Head of caudate nucleus (tissue), 42 donors: ENCODE data around the gene FBXO41.
A peak's percentile ranks its signal among the peaks of the same experiment; 100 is the strongest.

Experiments
- DNase-seq, 42 donors: peaks; one replicate each; pipeline versions ENCODE4 v3.0.0 to v3.0.0-alpha.2; 2020 to 2021; ENCODE audit warnings: mixed read lengths in 7 of 42
- intact Hi-C: fragments of 100-400 bp; cut with DNase I; formaldehyde crosslinking; loops from one replicate; pipeline ENCODE4 v1.15.0; 2022

Gene FBXO41

DNA sequence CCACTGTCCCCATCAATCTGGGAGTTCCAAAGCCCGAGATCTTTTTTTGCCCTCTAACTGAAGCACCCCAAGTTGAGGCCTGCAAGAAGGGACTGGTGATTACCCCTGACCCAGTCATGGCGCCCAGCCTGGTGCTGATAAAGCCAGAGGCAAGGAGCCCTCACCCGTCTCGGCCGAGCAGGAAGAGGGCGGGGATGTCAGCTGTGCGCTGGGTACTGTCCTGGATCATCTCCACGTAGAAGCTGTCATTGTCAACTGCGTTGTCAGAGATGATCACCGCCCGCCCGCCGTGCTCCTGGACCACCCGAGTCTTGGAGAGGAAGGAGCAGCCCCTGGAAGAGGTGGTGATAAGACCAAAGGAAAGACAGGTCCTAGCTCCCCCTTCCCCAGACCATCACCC lies 55.6 kb downstream of the FBXO41 start:
- DNase-seq, result no peak
- intact Hi-C loops, result no loop called here

DNA sequence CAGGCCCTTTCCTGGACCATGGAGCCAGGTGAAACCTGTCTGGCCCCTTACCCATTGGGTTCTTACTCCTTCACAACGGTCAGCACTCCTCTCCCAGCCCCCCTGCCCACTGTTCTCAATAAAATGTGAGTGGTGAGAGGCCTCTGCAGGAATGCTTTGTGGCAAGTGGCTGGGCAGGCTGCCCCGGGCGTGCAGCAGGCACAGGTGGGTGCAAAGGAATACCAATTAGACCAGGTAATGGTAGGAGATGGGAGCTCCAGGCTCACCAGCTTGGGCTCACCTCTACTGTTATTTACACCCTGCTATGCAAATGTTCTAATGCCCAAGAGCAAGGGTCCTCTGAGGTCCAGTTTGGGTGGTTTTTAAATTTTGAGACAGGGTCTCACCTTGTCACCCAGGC lies 57.2 kb downstream of the FBXO41 start:
- no peak for DNase-seq
- intact Hi-C loops, result no loop called here

DNA sequence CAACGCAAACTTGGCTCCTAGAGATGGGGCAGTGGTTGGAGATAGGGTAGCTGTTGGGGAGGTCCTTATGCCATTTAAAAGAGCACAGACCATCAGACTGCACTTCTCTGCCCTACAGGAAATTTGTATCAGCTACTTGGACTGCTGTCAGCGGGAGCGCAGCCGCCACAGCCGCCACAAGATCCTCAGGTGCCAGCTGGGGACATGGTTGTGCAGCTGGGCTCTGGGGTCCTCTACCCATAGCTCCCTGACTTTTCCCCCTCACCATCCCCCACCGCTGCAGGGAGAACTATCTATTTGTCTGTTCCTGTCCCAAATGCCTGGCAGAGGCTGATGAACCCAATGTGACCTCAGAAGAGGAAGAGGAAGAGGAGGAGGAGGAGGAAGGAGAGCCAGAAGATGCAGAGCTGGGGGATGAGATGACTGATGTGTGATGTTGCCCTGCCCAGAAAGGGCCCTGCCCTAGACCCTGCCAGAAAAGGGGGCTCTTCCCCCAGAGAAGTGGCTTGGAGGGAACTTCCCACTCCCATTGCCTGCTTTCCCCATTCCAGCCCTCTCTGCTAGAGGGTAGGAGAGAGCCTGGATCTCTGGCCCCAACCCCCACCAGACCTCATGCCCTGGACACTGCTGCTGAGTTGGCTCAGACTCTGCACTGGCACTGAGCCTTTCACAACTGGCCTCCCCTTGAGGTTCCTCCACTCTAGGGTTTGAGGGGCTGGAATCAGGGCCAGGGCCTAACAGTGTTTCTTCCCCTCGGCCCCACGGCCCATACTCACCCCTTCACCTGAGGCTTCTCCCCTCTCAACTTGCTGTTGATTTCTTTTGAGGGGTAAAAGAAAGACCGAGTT lies 58.5 kb downstream of the FBXO41 start:
- intact Hi-C loops, result no loop called here
- no peak for DNase-seq

DNA sequence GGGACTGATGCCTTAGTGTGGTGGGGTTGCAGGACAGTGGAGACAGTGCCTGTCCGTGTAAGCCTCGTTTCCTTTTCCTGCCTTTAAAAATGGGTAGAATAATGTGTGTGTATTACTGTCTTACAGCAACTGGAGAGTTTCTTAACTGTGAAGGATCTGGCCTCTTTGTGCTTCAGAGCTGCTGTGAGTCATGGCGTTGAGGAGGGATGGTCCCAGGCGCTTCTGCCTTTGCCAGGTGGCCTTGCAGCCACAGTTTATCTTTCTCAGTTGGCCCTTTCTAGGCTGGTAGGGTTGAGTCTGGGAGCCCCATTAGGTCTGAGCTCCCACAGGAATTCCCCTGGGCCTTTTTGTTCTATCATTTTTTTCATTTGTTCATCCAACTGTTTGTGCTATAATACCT lies 60.5 kb downstream of the FBXO41 start:
- intact Hi-C loops, result no loop called here
- DNase-seq, result no peak

DNA sequence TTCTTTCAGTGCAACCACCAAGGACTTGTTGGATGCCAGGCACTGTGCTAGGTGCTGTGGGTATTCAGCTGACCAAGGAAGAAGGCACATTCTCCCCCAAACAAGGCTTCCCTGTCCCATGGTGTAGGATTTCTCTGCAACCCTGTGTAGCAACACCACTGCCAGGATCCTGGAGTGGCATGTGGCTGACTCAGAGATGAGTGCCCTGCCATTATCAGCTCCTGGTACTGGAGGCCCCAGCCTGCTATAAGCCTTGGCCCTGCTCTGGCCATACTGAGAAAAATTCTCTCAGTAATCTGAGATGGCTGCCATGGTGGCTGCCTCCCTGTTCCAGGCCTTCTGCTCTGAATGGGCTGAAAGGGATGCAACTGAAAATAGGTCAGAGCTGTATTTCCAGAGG lies 66.0 kb downstream of the FBXO41 start:
- no peak for DNase-seq
- intact Hi-C loops, result no loop called here

DNA sequence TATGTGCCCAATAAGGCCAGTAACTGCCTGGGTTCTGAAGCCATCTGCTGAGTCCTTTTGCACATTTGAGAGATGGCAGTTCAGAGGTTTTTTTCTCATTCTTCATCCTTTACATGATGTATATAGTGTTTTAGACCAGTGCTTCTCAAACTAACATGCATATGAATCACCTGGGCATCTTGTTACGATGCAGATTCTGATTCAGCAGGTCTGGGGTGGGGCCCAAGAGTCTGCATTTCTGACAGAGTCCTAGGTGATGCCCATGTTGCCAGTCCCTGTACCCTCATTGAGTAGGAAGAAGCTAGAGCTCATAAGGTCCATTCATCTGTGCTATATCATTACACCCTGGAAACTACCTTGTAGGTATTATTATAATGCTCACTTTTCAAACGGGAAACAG lies 66.5 kb downstream of the FBXO41 start:
- no peak for DNase-seq

DNA sequence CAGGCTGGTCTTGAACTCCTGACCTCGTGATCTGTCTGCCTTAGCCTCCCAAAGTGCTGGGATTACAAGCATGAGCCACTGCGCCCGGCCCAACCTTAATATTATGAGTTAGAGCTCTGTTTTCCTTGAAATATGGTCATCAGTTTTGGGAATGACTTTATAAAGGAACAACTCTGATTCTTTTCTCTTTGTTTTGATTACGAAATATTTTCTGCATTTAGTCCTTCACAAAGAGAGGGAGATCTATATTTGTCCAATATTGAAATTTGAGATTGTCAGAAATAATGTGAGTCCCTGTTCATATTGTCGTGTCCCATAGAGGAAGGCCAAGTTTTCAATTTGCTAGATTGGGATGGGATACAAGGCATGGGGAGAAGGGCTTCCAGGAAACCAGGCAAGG lies 67.1 kb downstream of the FBXO41 start:
- DNase-seq, result no peak
- intact Hi-C loops, result no loop called here

More for the DNA sequence above, 66.5 kb downstream of the FBXO41 start:
- intact Hi-C loops, result no loop called here

DNA sequence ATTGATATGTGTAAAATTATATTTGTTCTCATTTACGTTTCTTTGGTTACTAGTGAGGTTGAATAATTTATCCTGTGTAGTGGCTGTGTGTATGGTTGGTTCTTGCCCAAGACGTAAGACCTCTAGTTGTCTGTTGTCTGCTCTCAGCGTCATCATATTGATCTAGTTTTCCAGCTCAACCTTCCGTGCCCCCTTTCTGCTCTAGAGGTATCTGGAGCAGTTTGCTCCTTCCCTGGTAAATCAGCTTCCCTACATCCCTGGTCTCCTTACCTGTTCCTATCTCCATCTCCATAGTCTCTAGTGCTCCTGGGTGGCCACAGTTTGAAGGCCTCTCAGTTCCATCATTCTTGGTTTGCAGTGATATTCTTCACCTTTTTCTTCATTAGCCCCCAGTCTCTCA lies 69.0 kb downstream of the FBXO41 start:
- intact Hi-C loops, result no loop called here
- no peak for DNase-seq

DNA sequence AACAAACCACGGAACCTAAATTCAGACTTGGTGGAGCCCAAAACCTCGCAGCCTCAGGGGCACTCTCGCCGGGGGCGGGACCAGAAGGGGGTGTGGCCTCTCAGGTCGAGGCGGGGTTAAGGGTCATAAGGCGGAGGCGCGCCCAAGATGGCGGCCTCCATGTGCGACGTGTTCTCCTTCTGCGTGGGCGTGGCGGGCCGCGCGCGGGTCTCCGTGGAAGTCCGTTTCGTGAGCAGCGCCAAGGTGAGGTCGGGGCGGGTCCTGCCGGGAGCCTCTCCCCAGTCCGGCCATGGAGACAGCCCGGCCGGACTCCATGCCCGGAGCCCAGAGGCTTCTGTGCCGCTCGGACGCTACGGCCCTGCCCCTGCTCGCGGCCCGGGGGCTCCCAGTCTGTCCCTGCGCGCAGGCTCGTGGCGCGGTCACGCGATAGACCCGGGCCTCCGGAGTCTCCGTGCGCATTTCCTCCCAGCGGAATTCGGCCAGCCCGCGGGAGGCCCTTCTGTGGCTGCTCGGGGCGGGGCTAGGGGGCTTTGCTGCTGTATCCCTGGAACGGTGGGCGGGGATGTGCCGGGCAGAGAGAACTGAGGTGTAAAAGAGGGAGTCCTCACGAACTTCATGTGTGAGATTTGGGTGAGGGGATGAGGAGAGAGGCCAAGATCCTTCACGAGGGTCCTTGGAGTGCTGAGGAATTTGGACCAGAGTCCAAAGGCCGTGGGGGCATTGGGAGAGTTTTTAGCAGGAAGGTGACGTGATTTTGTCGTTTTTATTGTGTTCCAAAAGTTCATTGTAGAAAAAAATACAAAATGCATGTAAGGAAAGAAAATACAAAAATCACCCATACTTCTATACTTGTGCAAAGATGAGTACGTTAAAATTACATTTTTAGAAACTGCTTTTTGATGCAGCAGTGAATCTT lies 69.9 kb downstream of the FBXO41 start, which contains the start of gene SMYD5:
SMYD5 (plus strand) TSS at position 126 of the 916 bp plus-strand sequence; CDS start at position 148, 22 bp downstream.
- DNase-seq, result peak; percentile 73 to 93 (median 86)
- intact Hi-C loops, result no loop called here

DNA sequence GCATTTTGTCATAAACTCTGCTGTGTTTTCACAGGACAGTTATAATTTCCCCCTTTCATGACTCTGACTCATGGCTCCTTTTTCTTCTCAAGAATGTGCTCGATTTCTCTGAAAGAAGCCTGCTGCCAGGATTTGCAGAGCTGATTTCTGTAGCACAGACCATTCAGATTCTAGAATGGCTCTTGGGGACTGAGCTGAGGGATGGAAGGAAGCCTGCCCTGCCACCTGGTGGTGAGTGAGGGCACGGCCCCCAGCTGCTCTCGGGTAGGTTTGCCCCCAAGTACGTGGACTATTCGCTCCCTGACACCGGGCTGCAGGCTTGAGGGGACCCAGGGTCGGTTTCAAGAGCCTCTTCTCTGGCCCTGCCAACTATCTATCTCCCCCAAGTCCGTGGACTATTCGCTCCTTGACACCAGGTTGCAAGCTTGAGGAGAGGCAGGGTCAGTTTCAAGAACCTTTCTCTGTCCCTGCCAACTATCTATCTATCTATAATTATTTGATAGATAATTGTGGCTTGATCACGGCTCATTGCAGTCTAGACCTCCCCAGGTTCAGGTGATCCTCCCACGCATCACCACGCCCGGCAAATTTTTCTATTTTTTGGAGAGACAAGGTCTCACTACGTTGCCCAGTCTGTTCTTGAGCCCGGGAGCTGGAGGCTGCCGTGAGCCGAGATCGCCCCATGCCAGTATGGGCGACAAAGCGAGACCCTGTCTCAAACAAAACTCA lies 71.7 kb downstream of the FBXO41 start:
- intact Hi-C loops, result no loop called here
- peak; percentile 43 to 89 (median 74) for DNase-seq

DNA sequence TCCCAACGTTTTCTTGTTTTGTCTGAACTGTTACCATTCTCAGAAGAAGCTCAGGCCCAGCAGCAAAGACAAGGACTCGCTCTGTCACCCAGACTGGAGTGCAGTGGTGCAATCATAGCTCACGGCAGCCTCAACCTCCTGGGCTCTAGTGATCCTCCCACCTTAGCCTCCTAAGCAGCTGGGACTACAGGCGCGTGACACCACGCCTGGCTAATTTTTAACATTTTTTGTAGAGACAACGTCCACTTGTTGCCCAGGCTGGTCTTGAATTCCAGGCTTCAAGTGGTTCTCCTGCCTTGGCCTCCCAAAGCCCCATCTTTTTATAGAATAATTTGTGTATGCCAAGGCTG lies 72.2 kb downstream of the FBXO41 start:
- no peak for DNase-seq
- intact Hi-C loops, result no loop called here

DNA sequence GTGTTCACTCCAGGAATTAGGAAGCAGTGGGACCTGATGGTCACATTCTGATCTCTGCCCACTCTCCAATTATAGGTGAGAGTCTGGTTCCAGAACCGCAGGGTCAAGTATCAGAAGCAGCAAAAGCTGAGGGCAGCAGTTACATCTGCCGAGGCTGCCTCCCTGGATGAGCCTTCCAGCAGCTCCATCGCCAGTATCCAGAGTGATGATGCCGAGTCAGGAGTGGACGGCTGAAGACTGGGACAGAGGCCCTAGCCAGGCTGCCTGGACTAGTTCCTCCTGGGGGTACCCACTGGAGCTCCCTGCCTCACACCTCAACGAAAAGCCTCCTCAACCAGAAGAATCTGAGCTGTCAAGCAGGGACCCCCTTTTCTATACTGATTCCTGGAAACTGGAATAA lies 73.6 kb downstream of the FBXO41 start:
- intact Hi-C loops, result no loop called here
- DNase-seq, result no peak

DNA sequence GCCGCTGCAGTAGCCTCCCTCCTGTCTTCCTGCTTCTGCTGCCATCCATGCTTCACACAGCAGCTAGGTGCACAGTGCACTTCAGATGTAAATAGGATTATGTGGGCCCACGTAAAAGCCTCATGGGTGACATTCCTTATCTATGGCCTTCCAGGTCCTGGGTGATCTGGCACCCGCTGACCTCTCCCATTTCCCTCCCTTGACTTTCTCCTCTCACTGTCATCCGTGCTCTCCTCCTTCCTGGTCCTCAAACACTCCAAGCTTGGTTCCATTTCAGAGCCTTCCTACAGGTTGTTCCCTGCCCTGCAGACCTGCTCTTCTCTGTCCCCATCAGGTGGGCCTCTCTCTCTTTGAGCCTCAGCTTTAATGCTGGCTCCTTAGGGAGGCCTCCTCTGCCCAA lies 74.3 kb downstream of the FBXO41 start:
- intact Hi-C loops, result no loop called here
- no peak for DNase-seq

DNA sequence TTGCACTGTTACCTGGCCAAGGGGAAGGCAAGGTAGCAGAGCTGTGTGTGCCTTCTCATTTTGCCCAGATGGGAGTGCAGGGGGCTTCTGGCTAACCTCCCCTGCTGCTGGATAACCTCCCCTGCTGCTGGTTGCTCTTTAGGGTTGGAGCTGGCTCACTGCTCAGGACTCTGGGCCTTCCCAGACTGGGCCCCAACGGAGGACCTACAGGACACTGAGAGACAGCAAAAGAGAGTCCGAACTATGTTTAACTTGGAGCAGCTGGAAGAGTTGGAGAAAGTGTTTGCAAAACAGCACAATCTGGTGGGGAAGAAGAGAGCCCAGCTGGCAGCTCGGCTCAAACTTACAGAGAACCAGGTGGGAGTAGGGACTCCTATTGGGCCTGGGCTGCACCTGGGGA lies 76.0 kb downstream of the FBXO41 start:
- no peak for DNase-seq
- intact Hi-C loops, result no loop called here

DNA sequence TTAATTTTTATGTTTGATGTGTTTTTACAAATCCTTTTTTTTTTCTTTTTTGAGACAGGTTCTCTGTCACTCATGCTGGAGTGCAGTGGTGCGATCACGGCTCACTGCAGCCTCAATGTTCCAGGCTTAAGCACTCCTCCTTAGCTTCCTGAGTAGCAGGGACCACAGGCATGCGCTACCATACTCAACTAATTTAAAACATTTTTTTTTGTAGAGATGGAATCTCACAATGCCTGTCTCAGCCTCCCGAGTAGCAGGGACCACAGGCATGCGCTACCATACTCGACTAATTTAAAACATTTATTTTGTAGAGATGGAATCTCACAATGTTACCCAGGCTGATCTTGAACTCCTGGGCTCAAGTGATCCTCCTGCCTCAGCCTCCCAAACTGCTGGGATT lies 78.7 kb downstream of the FBXO41 start:
- DNase-seq, result no peak
- intact Hi-C loops, result no loop called here
